Gastrocnemius medialis (tissue), 4 donors: ENCODE data around the gene NGFR.

Experiments
- CTCF ChIP-seq, 5 experiments: fragments of 450-650 bp in 3 of 5; fragments of 200-600 bp in 2 of 5; sonication (generic) in 2 of 5; IDR thresholded peaks in 4 of 5; conservative IDR thresholded peaks in 1 of 5; 1 replicate in 4 of 5; 2 replicates in 1 of 5; pipeline ENCODE4 v1.5.1; 2016 to 2019; ENCODE audit warnings: antibody characterized with exemption in 5 of 5, mild to moderate bottlenecking in 3 of 5, moderate library complexity in 3 of 5
- POLR2A ChIP-seq, 2 donors: fragments of 450-650 bp; IDR thresholded peaks; one replicate each; pipeline ENCODE4 v1.6.1; 2017; ENCODE audit warnings: antibody characterized with exemption in 2 of 2, mild to moderate bottlenecking in 2 of 2, moderate library complexity in 2 of 2

GRCh38 chr17:49466436-49466835 lies 28.7 kb upstream of the NGFR start:
- TF ChIP-seq POLR2A (IDR thresholded peaks at IDR 0.05) (no peak), CTCF (IDR thresholded peaks at IDR 0.05 in 4 of 5, conservative IDR thresholded peaks at IDR 0.05 in 1 of 5) (no peak)
